Effector memory CD8-positive, alpha-beta T cell (primary cell): ENCODE data around the gene FABP1.

Experiments
- ATAC-seq: fragments of 150-1000 bp; cut with Tn5 transposase; replicated peaks from 2 replicates; pipeline ENCODE4 v1.10.0; 2021; ENCODE audit warnings: mild to moderate bottlenecking, moderate library complexity
- DNase-seq, 3 experiments: peaks; one replicate each; pipeline ENCODE4 v3.0.0; 2021
- H3K27ac Mint-ChIP-seq, 2 donors: one replicate each; pipeline ENCODE4 v1.8.0; 2022; ENCODE audit warnings: mild to moderate bottlenecking in 2 of 2, mixed read lengths in 2 of 2, moderate library complexity in 2 of 2
- H3K27me3 Mint-ChIP-seq, 2 donors: one replicate each; pipeline ENCODE4 v1.8.0; 2022; ENCODE audit warnings: mixed read lengths in 2 of 2
- H3K36me3 Mint-ChIP-seq: one replicate; pipeline ENCODE4 v1.8.0; 2022; ENCODE audit warnings: mild to moderate bottlenecking, moderate library complexity, mixed read lengths; ENCODE audit not compliant: insufficient read depth
- H3K4me1 Mint-ChIP-seq, 2 donors: one replicate each; pipeline ENCODE4 v1.8.0; 2022; ENCODE audit warnings: low read depth in 2 of 2, mixed read lengths in 2 of 2
- H3K4me3 Mint-ChIP-seq, 2 donors: one replicate each; pipeline ENCODE4 v1.8.0; 2022; ENCODE audit warnings: mild to moderate bottlenecking in 2 of 2, mixed read lengths in 2 of 2, moderate library complexity in 2 of 2
- H3K9me3 Mint-ChIP-seq, 2 donors: one replicate each; pipeline ENCODE4 v1.8.0; 2022; ENCODE audit warnings: mixed read lengths in 2 of 2

The FABP1 gene

DNA sequence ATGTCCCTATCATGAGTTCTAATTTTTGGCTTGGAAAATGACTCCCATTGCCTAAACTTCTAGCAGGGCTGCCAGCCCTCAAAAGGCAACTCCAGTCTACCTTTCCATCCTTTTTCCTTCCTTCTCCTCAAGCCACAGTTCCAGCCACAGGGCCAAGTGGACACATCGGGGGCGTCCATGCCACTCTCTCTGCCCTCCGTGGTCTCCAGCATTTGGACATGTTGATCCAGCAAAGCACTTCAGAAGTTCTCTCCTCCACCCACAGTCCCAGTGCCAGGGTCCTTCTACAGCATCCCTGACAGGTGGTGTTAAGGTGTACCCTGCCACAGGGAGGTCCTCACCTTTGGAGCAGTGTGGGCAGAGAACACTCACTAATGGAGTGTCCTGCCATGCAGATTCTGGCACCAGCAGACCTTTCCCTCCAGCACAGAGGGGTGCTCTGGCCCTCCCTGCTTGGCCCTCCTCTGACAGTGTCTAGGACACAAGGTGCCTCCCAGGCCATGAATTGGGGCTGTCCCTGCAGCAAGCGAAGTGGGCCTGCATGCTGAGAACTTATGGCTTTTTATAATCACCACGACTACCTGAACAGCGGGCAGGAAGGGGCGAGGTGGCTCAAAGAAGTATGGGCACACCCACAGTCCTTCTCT, 1.6 kb upstream of the FABP1 start:
- Mint-ChIP-seq H3K36me3 (no peaks in the 10 kb centered on the region), H3K27ac (no peak overlapping the region), H3K4me3 (no peak overlapping the region), H3K4me1 (no peaks in the 10 kb centered on the region), H3K27me3 (peaks cover 50 to 75% of the 10 kb centered on the region in 2 donors), H3K9me3 (no peaks in the 10 kb centered on the region)
- ATAC-seq (no peak), DNase-seq (no peak)

GRCh38 chr2:88128654-88129312, 921 bp upstream of the FABP1 start:
- no peaks in the 10 kb centered on the region for H3K36me3 Mint-ChIP-seq
- DNase-seq (no peak), ATAC-seq (no peak)
- no peaks in the 10 kb centered on the region for H3K9me3 Mint-ChIP-seq
- no peaks in the 10 kb centered on the region for H3K4me1 Mint-ChIP-seq
- H3K27ac Mint-ChIP-seq = no peak overlapping the region
- no peak overlapping the region for H3K4me3 Mint-ChIP-seq
- peaks cover 44 to 81% of the 10 kb centered on the region in 2 donors for H3K27me3 Mint-ChIP-seq

- Mint-ChIP-seq H3K4me1 (no peaks in the 10 kb centered on the region), H3K9me3 (no peaks in the 10 kb centered on the region), H3K27ac (no peak overlapping the region), H3K36me3 (peaks cover 2% of the 10 kb centered on the region), H3K4me3 (no peak overlapping the region), H3K27me3 (peaks cover 44 to 92% of the 10 kb centered on the region in 2 donors)
- DNase-seq (no peak), ATAC-seq (no peak)
These were observed 299 bp downstream of the FABP1 start for GRCh38 chr2:88127638-88127887.

- peaks cover 3% of the 10 kb centered on the region for H3K36me3 Mint-ChIP-seq
- no peaks in the 10 kb centered on the region for H3K4me1 Mint-ChIP-seq
- DNase-seq (no peak), ATAC-seq (no peak)
- H3K4me3 Mint-ChIP-seq = no peak overlapping the region
- peaks cover 44 to 96% of the 10 kb centered on the region in 2 donors for H3K27me3 Mint-ChIP-seq
- H3K27ac Mint-ChIP-seq = no peak overlapping the region
- no peaks in the 10 kb centered on the region for H3K9me3 Mint-ChIP-seq
These were observed 857 bp downstream of the FABP1 start for GRCh38 chr2:88126772-88127637.

DNA sequence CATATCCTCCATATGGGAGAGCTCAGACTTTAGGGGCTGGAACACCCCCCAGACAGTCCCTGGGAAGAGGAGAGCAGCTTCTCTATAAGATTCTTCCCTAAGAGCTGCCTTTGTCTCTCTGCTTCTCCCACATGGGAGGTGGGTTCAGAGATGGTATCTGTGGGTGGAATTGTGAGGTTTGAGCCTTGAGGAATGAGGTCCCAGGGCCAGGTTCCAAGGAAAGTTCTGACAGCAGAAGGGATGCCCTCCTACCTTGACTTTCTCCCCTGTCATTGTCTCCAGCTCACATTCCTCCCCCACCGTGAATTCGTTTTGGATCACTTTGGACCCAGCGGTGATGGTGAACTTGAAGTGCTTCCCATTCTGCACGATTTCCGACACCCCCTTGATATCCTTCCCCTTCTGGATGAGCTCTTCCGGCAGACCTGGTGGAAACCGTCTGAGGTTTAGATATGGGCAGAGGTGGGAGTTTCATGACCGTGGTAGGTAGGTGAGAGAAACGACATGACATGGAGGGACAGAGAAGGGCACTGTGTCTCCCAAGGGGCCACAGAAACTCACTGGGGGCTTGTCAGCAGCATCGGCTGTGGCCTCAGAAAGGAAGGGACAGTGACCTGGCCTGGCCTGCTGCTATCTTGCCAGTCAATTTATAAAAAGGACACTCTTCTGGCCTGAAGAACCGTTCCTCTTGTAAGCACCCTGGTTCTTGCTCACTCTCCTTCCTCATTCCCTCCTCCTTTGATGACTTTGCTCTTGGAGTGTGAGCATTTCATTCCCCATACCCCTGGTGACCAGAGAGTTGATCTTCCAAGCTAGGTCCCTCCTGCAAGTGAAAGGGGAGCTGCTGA, 1.7 kb downstream of the FABP1 start:
- Mint-ChIP-seq H3K9me3 (no peaks in the 10 kb centered on the region), H3K4me3 (no peak overlapping the region), H3K27me3 (peaks cover 44 to 96% of the 10 kb centered on the region in 2 donors), H3K27ac (no peak overlapping the region), H3K36me3 (peaks cover 3% of the 10 kb centered on the region), H3K4me1 (no peaks in the 10 kb centered on the region)
- ATAC-seq (no peak), DNase-seq (no peak)

DNA sequence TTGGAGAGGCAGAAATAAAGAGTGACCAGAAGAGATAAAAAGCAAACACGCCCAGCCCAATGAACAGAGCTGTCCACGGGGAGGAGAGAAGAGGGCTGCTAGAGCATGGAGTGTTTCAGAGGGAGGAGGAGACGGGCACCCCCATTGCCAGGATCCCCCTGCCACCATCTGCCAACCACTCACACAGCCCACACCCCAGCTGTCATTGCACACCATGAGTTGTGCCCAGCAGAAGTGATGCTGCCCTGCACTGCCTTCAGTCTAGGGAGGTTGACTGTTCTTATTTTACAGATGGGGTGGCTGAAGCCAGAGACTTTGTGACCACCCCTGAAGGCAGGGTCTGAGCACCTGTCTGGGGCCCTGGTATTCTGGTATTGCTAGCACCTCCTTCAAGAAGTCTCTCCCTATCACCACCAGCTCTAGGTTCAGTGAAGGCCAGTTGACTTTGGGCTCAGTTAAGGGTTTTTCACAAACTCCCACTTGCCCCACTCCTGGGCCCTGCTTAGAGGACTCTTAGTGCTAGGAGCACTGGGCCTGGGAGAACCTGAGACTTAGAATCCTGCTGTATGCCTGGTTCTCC, 2.4 kb downstream of the FABP1 start:
- ATAC-seq (no peak), DNase-seq (no peak)
- no peaks in the 10 kb centered on the region for H3K4me1 Mint-ChIP-seq
- no peak overlapping the region for H3K27ac Mint-ChIP-seq
- peaks cover 43 to 95% of the 10 kb centered on the region in 2 donors for H3K27me3 Mint-ChIP-seq
- no peak overlapping the region for H3K4me3 Mint-ChIP-seq
- no peaks in the 10 kb centered on the region for H3K9me3 Mint-ChIP-seq
- H3K36me3 Mint-ChIP-seq = peaks cover 3% of the 10 kb centered on the region

- no peak overlapping the region for H3K27ac Mint-ChIP-seq
- H3K36me3 Mint-ChIP-seq = peaks cover 3% of the 10 kb centered on the region
- no peaks in the 10 kb centered on the region for H3K9me3 Mint-ChIP-seq
- no peak overlapping the region for H3K4me3 Mint-ChIP-seq
- no peaks in the 10 kb centered on the region for H3K4me1 Mint-ChIP-seq
- DNase-seq = no peak
- ATAC-seq = no peak
- peaks cover 44 to 83% of the 10 kb centered on the region in 2 donors for H3K27me3 Mint-ChIP-seq
These were observed 3.6 kb downstream of the FABP1 start for GRCh38 chr2:88123975-88124917.

DNA sequence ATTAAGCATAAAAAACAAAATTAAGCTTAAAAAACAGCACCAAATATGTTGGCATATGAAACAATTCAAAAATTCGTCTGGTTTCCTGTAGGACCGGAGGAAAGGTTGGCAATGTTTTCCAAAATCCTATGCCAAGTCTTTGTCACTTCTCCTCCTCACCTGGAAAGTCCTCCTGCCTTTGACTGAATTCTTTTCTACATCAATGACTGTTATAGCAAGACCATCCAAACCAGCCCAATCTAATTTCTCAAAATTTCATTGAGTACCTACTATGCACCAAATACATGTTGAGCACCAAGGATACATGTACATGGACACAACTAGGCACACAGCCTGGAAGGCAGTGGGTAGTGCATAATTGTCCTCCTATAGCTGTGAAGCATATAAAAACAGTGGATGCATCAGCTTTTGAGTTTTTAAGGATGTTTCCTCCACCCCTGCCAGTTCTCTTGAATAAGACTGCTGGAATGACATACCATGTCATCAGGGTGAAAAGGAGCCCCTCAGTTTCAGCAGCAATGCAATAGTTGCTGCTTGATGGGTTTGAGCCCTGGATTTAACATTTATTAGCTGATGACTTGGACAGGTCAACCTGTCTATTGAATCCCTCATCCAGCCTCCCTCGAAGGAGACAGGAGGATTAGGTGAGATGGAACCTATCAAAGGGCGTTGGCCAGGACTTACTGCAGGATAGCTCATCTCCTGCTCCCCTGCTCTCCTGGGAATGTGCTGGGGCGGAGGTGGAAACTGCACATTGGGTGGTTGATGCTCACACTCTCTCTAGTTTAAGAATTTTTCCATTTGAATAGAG, 4.5 kb downstream of the FABP1 start:
- Mint-ChIP-seq H3K4me3 (no peak overlapping the region), H3K27me3 (peaks cover 46 to 81% of the 10 kb centered on the region in 2 donors), H3K9me3 (no peaks in the 10 kb centered on the region), H3K36me3 (peaks cover 3% of the 10 kb centered on the region), H3K4me1 (no peaks in the 10 kb centered on the region), H3K27ac (no peak overlapping the region)
- DNase-seq (no peak), ATAC-seq (no peak)

- Mint-ChIP-seq H3K27ac (no peak overlapping the region), H3K27me3 (peaks cover 48 to 78% of the 10 kb centered on the region in 2 donors), H3K4me3 (no peak overlapping the region), H3K9me3 (no peaks in the 10 kb centered on the region), H3K36me3 (peaks cover 3% of the 10 kb centered on the region), H3K4me1 (no peaks in the 10 kb centered on the region)
- ATAC-seq (no peak), DNase-seq (no peak)
These were observed 5.5 kb downstream of the FABP1 start for GRCh38 chr2:88122141-88122884.

GRCh38 chr2:88121678-88122077, 6.2 kb downstream of the FABP1 start:
- Mint-ChIP-seq H3K27ac (no peak overlapping the region), H3K4me3 (no peak overlapping the region), H3K36me3 (peaks cover 3% of the 10 kb centered on the region), H3K27me3 (peaks cover 48 to 78% of the 10 kb centered on the region in 2 donors), H3K4me1 (no peaks in the 10 kb centered on the region), H3K9me3 (no peaks in the 10 kb centered on the region)
- ATAC-seq (no peak), DNase-seq (no peak)

- H3K36me3 Mint-ChIP-seq = peaks cover 3% of the 10 kb centered on the region
- no peak overlapping the region for H3K4me3 Mint-ChIP-seq
- H3K27ac Mint-ChIP-seq = no peak overlapping the region
- ATAC-seq = no peak
- no peak for DNase-seq
- H3K9me3 Mint-ChIP-seq = no peaks in the 10 kb centered on the region
- H3K27me3 Mint-ChIP-seq = peaks cover 56 to 64% of the 10 kb centered on the region in 2 donors
- H3K4me1 Mint-ChIP-seq = no peaks in the 10 kb centered on the region
These were observed 9.9 kb downstream of the FABP1 start for GRCh38 chr2:88117973-88118372.
